ENCODE results near the gene CTSC.

DNA sequence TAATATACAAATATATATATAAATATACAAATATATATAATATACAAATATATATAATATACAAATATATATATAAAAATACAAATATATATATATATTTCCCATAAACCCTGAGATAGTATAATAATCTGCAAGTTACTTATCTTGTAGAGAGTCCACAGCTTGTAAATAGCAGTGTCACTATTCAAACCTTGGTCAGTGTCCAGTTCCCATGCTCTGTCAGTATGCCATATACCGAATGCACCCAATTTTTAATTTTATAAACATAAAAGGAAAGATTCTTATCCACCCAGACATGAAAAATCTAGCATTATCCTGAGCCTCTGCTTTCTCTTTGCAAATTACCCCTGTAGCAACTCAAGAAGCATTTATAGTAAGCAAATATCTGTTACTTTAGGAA lies 21.6 kb upstream of the CTSC start:
- TF ChIP-seq SIN3A (IDR thresholded peaks at IDR 0.05; ENCODE audit: low read depth), result no peak
- no peak for TF ChIP-seq JUND (IDR thresholded peaks at IDR 0.05)
- TF ChIP-seq POLR2AphosphoS5 (IDR thresholded peaks at IDR 0.05; ENCODE audit: low read depth, low read length), result no peak
- TF ChIP-seq, protein P1, sequence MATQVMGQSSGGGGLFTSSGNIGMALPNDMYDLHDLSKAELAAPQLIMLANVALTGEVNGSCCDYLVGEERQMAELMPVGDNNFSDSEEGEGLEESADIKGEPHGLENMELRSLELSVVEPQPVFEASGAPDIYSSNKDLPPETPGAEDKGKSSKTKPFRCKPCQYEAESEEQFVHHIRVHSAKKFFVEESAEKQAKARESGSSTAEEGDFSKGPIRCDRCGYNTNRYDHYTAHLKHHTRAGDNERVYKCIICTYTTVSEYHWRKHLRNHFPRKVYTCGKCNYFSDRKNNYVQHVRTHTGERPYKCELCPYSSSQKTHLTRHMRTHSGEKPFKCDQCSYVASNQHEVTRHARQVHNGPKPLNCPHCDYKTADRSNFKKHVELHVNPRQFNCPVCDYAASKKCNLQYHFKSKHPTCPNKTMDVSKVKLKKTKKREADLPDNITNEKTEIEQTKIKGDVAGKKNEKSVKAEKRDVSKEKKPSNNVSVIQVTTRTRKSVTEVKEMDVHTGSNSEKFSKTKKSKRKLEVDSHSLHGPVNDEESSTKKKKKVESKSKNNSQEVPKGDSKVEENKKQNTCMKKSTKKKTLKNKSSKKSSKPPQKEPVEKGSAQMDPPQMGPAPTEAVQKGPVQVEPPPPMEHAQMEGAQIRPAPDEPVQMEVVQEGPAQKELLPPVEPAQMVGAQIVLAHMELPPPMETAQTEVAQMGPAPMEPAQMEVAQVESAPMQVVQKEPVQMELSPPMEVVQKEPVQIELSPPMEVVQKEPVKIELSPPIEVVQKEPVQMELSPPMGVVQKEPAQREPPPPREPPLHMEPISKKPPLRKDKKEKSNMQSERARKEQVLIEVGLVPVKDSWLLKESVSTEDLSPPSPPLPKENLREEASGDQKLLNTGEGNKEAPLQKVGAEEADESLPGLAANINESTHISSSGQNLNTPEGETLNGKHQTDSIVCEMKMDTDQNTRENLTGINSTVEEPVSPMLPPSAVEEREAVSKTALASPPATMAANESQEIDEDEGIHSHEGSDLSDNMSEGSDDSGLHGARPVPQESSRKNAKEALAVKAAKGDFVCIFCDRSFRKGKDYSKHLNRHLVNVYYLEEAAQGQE (IDR thresholded peaks at IDR 0.05; ENCODE audit: low read depth), result no peak
- no peak for TF ChIP-seq CTCF (IDR thresholded peaks at IDR 0.05 in 2 of 3, conservative IDR thresholded peaks at IDR 0.05 in 1 of 3; ENCODE audit: borderline replicate concordance in 1 of 3, insufficient read depth in 1 of 3, low read depth in 2 of 3, low read length in 2 of 3)
- no peak for TF ChIP-seq MAX (IDR thresholded peaks at IDR 0.05)
- TF ChIP-seq SP1 (IDR thresholded peaks at IDR 0.05; ENCODE audit: low read depth), result no peak
- no peak for TF ChIP-seq POLR2A (IDR thresholded peaks at IDR 0.05; ENCODE audit: borderline replicate concordance, extremely low read depth, insufficient read depth, insufficient read length)
- no peak for TF ChIP-seq FOSL1 (IDR thresholded peaks at IDR 0.05; ENCODE audit: low read depth)
- TF ChIP-seq TCF7L2 (IDR thresholded peaks at IDR 0.05; ENCODE audit: borderline replicate concordance, extremely low read depth, insufficient read depth, insufficient read length), result no peak

All from HCT116 (cell line).